ENCODE results near the gene CNPY1. TPM values are rescaled to one million over a fixed set of nuclear protein-coding genes. Genes with fewer than 3 reads are reported as not detected.

The CNPY1 gene
- total RNA-seq, 1 experiment from 2014 or later: not detected

GRCh38 chr7:155544485-155544884 lies 1.9 kb downstream of the CNPY1 start:
- no peaks in the 10 kb centered on the region for H3K4me1 ChIP-seq
- no peak overlapping the region for H3K4me3 Mint-ChIP-seq (ENCODE audit: unreplicated experiment)
- no peaks in the 10 kb centered on the region for H3K9me3 Mint-ChIP-seq (ENCODE audit: unreplicated experiment)
- no peaks in the 10 kb centered on the region for H3K36me3 Mint-ChIP-seq (ENCODE audit: insufficient read depth, unreplicated experiment)
- TF ChIP-seq CTCF (IDR thresholded peaks at IDR 0.05; ENCODE audit: insufficient read depth in 1 of 2, low read depth in 1 of 2, low read length in 1 of 2, severe bottlenecking in 1 of 2, unreplicated experiment in 1 of 2): no peak
- BruUV-seq (replicated peaks): no TSS peak
- POLR2A ChIA-PET: no interaction called here
- H3K4me1 Mint-ChIP-seq (ENCODE audit: low read depth, unreplicated experiment): no peaks in the 10 kb centered on the region
- no peak for DNase-seq
- no peaks in the 10 kb centered on the region for H3K27me3 Mint-ChIP-seq (ENCODE audit: insufficient read depth, unreplicated experiment)
- intact Hi-C loops (cut with micrococcal nuclease; ENCODE audit: unreplicated experiment): no loop called here
- H3K27me3 ChIP-seq (replicated peaks; ENCODE audit: control insufficient read depth, insufficient read depth, low read length): no peaks in the 10 kb centered on the region; the same call in 1 of the 2 replicates
- no peak overlapping the region for H3K27ac Mint-ChIP-seq (ENCODE audit: unreplicated experiment)
- no peaks in the 10 kb centered on the region for H3K36me3 ChIP-seq (ENCODE audit: control insufficient read depth, insufficient read depth, low read length)
- H3K9me3 ChIP-seq: no peaks in the 10 kb centered on the region
- H3K4me3 ChIP-seq (ENCODE audit: low read depth, low read length): no peak overlapping the region
- CTCF ChIA-PET: interaction anchor here (0.7 to 1.4 kb wide), 2 partner anchors 13 to 165 kb away, joined by 3 to 5 read pairs; no protein-coding TSS in a partner anchor

- H3K4me3 Mint-ChIP-seq (ENCODE audit: unreplicated experiment): no peak overlapping the region
- no peaks in the 10 kb centered on the region for H3K36me3 Mint-ChIP-seq (ENCODE audit: insufficient read depth, unreplicated experiment)
- Histone ChIP-seq H3K4me3 (ENCODE audit: low read depth, low read length) (no peak overlapping the region), H3K36me3 (ENCODE audit: control insufficient read depth, insufficient read depth, low read length) (no peaks in the 10 kb centered on the region), H3K9me3 (no peaks in the 10 kb centered on the region), H3K4me1 (no peaks in the 10 kb centered on the region), H3K27me3 (replicated peaks; ENCODE audit: control insufficient read depth, insufficient read depth, low read length) (no peaks in the 10 kb centered on the region; the same call in 1 of the 2 replicates)
- CTCF ChIA-PET: interaction anchor here (0.7 to 1.4 kb wide), 2 partner anchors 12 to 164 kb away, joined by 3 to 5 read pairs; no protein-coding TSS in a partner anchor
- no peak for TF ChIP-seq CTCF (IDR thresholded peaks at IDR 0.05; ENCODE audit: insufficient read depth in 1 of 2, low read depth in 1 of 2, low read length in 1 of 2, severe bottlenecking in 1 of 2, unreplicated experiment in 1 of 2)
- no peak for DNase-seq
- intact Hi-C loops (cut with micrococcal nuclease; ENCODE audit: unreplicated experiment): loop anchor here (1.0 kb wide), 1 partner anchor 194 kb away; no protein-coding TSS in a partner anchor
- H3K27me3 Mint-ChIP-seq (ENCODE audit: insufficient read depth, unreplicated experiment): no peaks in the 10 kb centered on the region
- no TSS peak for BruUV-seq (replicated peaks)
- no peaks in the 10 kb centered on the region for H3K4me1 Mint-ChIP-seq (ENCODE audit: low read depth, unreplicated experiment)
- H3K9me3 Mint-ChIP-seq (ENCODE audit: unreplicated experiment): no peaks in the 10 kb centered on the region
- POLR2A ChIA-PET: no interaction called here
- no peak overlapping the region for H3K27ac Mint-ChIP-seq (ENCODE audit: unreplicated experiment)
Observed at GRCh38 chr7:155543926-155544325, 2.4 kb downstream of the CNPY1 start.

- no peaks in the 10 kb centered on the region for H3K27me3 Mint-ChIP-seq (ENCODE audit: insufficient read depth, unreplicated experiment)
Observed at GRCh38 chr7:155543011-155543876, 3.1 kb downstream of the CNPY1 start.

More at GRCh38 chr7:155543011-155543876, 3.1 kb downstream of the CNPY1 start:
- Histone ChIP-seq H3K4me1 (no peaks in the 10 kb centered on the region), H3K4me3 (ENCODE audit: low read depth, low read length) (no peak overlapping the region), H3K9me3 (no peaks in the 10 kb centered on the region), H3K27me3 (replicated peaks; ENCODE audit: control insufficient read depth, insufficient read depth, low read length) (no peaks in the 10 kb centered on the region; the same call in 1 of the 2 replicates), H3K36me3 (ENCODE audit: control insufficient read depth, insufficient read depth, low read length) (no peaks in the 10 kb centered on the region)
- ChIA-PET CTCF (interaction anchor here (0.6 to 1.4 kb wide), 2 partner anchors 12 to 217 kb away, joined by 3 to 5 read pairs; no protein-coding TSS in a partner anchor), POLR2A (no interaction called here)
- intact Hi-C loops (cut with micrococcal nuclease; ENCODE audit: unreplicated experiment): loop anchor here (1.0 kb wide), 1 partner anchor 195 kb away; no protein-coding TSS in a partner anchor
- Mint-ChIP-seq H3K36me3 (ENCODE audit: insufficient read depth, unreplicated experiment) (no peaks in the 10 kb centered on the region), H3K9me3 (ENCODE audit: unreplicated experiment) (no peaks in the 10 kb centered on the region), H3K27ac (ENCODE audit: unreplicated experiment) (no peak overlapping the region), H3K4me3 (ENCODE audit: unreplicated experiment) (no peak overlapping the region), H3K4me1 (ENCODE audit: low read depth, unreplicated experiment) (no peaks in the 10 kb centered on the region)
- peak in 1 of 2 experiments; percentile 23 for TF ChIP-seq CTCF (IDR thresholded peaks at IDR 0.05; ENCODE audit: insufficient read depth in 1 of 2, low read depth in 1 of 2, low read length in 1 of 2, severe bottlenecking in 1 of 2, unreplicated experiment in 1 of 2)
- no peak for DNase-seq
- BruUV-seq (replicated peaks): no TSS peak

Measured in Caco-2 (cell line).